Transverse colon (tissue), 3 donors: ENCODE data around the gene HIVEP3.

Experiments
- EP300 ChIP-seq: sonication (generic); formaldehyde crosslinking; IDR thresholded peaks from one replicate; pipeline ENCODE4 v1.6.1; 2017; ENCODE audit warnings: antibody characterized with exemption, low read depth
- POLR2A ChIP-seq: fragments of 450-650 bp; IDR thresholded peaks from one replicate; pipeline ENCODE4 v1.6.1; 2016; ENCODE audit warnings: antibody characterized with exemption, mild to moderate bottlenecking, moderate library complexity
- TF ChIP-seq, protein P1 (sequence below), 5 experiments: fragments of 200-600 bp in 3 of 5; fragments of 450-650 bp in 2 of 5; sonication (generic) in 3 of 5; IDR thresholded peaks; 1 replicate in 2 of 5; 2 replicates in 3 of 5; pipeline ENCODE4 v1.5.1; 2016 to 2017; ENCODE audit warnings: antibody characterized with exemption in 5 of 5, inconsistent platforms in 3 of 5, mild to moderate bottlenecking in 2 of 5, moderate library complexity in 1 of 5

DNA sequence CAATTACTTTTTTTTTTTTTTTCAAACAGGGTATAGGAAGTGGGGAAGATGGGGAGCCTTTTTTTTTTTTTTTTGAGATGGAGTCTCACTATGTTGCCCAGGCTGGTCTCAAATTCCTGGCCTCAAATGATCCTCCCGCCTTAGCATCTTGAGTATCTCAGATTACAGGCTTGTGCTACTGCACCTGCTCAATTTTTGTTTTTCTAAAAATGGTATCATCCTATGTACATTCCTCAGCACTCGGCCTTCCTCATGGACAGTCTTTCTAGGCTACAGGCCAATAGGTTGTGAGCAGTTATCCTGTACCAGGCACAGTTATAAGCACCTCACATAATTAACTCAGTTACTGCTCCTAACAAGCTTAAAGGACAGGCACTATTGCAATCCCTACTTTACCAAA, 302.2 kb downstream of the HIVEP3 start:
- TF ChIP-seq, protein P1, sequence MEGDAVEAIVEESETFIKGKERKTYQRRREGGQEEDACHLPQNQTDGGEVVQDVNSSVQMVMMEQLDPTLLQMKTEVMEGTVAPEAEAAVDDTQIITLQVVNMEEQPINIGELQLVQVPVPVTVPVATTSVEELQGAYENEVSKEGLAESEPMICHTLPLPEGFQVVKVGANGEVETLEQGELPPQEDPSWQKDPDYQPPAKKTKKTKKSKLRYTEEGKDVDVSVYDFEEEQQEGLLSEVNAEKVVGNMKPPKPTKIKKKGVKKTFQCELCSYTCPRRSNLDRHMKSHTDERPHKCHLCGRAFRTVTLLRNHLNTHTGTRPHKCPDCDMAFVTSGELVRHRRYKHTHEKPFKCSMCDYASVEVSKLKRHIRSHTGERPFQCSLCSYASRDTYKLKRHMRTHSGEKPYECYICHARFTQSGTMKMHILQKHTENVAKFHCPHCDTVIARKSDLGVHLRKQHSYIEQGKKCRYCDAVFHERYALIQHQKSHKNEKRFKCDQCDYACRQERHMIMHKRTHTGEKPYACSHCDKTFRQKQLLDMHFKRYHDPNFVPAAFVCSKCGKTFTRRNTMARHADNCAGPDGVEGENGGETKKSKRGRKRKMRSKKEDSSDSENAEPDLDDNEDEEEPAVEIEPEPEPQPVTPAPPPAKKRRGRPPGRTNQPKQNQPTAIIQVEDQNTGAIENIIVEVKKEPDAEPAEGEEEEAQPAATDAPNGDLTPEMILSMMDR (IDR thresholded peaks at IDR 0.05) = no peak
- TF ChIP-seq POLR2A (no peak), EP300 (no peak)
